NB4 (cell line): ENCODE results near the gene COL6A1.

Experiments
- DNase-seq: peaks from one replicate; pipeline ENCODE4 v3.0.0; 2010; ENCODE audit warnings: low read depth
- H3K4me3 ChIP-seq: one replicate; pipeline ENCODE4 v1.5.1; 2011; ENCODE audit warnings: mild to moderate bottlenecking, low read depth, low read length, moderate library complexity
- CTCF ChIP-seq: IDR thresholded peaks from one replicate; pipeline ENCODE4 v1.5.1; 2012; ENCODE audit warnings: low read depth, low read length
- MAX ChIP-seq: IDR thresholded peaks from 2 replicates; pipeline ENCODE4 v1.6.1; 2011; ENCODE audit warnings: low read depth, low read length
- MYC ChIP-seq: IDR thresholded peaks from 2 replicates; pipeline ENCODE4 v1.6.1; 2011; ENCODE audit warnings: low read depth, low read length
- POLR2A ChIP-seq: IDR thresholded peaks from 2 replicates; pipeline ENCODE4 v1.6.1; 2011; ENCODE audit warnings: mild to moderate bottlenecking; ENCODE audit not compliant: insufficient read length; ENCODE audit errors: extremely low read depth

COL6A1 gene

GRCh38 chr21:45982092-45982757, 655 bp downstream of the COL6A1 start:
- no peak for TF ChIP-seq POLR2A
- no peak for TF ChIP-seq CTCF
- no peak for TF ChIP-seq MYC
- no peak for TF ChIP-seq MAX
- DNase-seq: peak; percentile 21
- no peak overlapping the region for H3K4me3 ChIP-seq

GRCh38 chr21:45982758-45983648, 1.4 kb downstream of the COL6A1 start:
- no peak overlapping the region for H3K4me3 ChIP-seq
- no peak for TF ChIP-seq POLR2A
- no peak for TF ChIP-seq MYC
- no peak for TF ChIP-seq MAX
- no peak for TF ChIP-seq CTCF
- DNase-seq: no peak

- no peak for TF ChIP-seq MYC
- TF ChIP-seq CTCF: no peak
- TF ChIP-seq POLR2A: no peak
- TF ChIP-seq MAX: no peak
- DNase-seq: no peak
- H3K4me3 ChIP-seq: no peak overlapping the region
Measured at GRCh38 chr21:45983649-45983965, 2.0 kb downstream of the COL6A1 start.

DNA sequence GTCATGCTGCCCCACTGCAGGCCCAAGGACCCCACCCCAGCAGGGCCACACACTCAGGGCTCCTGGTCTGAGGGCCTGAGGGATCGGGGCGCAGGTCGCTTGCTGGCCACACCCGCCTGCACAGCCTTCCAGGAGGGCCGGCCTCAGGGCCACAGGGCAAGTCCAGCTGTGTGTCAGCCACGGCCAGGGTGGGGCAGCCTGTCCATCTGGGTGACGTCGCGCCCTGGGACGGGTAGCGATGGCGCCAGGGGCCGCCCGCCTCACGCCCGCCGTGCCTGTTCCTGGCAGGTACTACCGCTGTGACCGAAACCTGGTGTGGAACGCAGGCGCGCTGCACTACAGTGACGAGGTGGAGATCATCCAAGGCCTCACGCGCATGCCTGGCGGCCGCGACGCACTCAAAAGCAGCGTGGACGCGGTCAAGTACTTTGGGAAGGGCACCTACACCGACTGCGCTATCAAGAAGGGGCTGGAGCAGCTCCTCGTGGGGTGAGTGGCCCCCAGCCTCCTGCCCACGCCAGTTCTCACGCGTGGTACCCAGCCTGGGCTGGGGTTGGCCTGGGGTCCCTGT, 2.5 kb downstream of the COL6A1 start:
- no peak for TF ChIP-seq POLR2A
- H3K4me3 ChIP-seq: no peak overlapping the region
- DNase-seq: no peak

GRCh38 chr21:45984584-45985095, 3.1 kb downstream of the COL6A1 start:
- no peak for TF ChIP-seq POLR2A
- no peak for TF ChIP-seq MYC
- TF ChIP-seq MAX: no peak
- TF ChIP-seq CTCF: no peak
- H3K4me3 ChIP-seq: no peak overlapping the region
- no peak for DNase-seq
